ENCODE results near the gene KDM4B.

Gene KDM4B

DNA sequence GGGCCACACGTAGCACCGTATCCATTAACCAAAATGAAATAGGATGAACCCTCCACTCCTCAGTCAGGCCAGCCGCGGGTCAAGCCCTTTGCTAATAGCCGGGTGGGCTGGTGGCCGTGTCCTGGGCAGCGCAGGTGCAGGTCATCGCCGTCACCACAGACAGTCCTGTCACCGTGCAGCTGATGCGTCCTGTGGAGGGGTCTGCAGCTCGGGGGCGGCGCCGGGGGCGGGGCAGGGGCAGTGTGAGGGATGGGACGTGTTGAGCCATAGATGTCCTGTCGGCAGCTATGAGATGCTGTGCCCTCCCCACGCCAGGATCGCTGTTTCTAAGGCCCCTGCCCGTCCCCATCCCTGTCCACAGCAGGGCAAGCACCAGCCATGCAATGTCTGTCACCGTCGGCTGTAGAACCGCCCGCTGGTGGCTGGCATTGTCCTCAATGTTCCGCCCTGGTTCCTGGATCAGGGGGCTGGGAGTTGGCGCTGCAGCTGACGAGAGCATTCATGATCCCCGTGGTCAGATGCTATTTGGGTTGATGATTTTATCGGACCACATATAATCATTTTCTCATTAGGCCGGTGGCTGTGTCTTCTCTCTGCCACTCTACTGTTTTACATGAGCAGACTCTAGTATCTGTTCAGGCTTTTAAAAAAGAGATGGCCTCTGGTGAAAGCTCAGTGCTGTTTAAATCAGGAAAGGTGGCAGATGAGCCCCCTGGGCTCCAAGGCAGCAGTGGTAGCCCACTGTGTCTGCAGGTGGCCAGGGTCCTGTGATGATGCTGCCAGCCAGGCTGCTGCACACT is 126.1 kb downstream of the KDM4B start:
- Histone ChIP-seq H3K27ac (ENCODE audit: low read depth, low read length) (no peak overlapping the region), H3K9ac (ENCODE audit: low read length) (no peak overlapping the region), H3K4me1 (ENCODE audit: control insufficient read depth, insufficient read depth, low read length) (peaks cover 25% of the 10 kb centered on the region; the same call in 1 of the 2 replicates), H3K4me3 (ENCODE audit: low read depth, low read length) (no peak overlapping the region), H3K27me3 (ENCODE audit: control insufficient read depth, insufficient read depth, low read length) (no peaks in the 10 kb centered on the region), H3K36me3 (ENCODE audit: control insufficient read depth, insufficient read depth, low read length) (peaks cover 24% of the 10 kb centered on the region), H3K9me3 (ENCODE audit: control insufficient read depth, insufficient read depth, low read depth, low read length) (peaks cover 18% of the 10 kb centered on the region)

- H3K9me3 ChIP-seq (ENCODE audit: control insufficient read depth, insufficient read depth, low read depth, low read length), result peaks cover 23% of the 10 kb centered on the region
- no peak overlapping the region for H3K9ac ChIP-seq (ENCODE audit: low read length)
- H3K27ac ChIP-seq (ENCODE audit: low read depth, low read length), result no peak overlapping the region
- H3K27me3 ChIP-seq (ENCODE audit: control insufficient read depth, insufficient read depth, low read length), result no peaks in the 10 kb centered on the region
- H3K4me1 ChIP-seq (ENCODE audit: control insufficient read depth, insufficient read depth, low read length), result peaks cover 25% of the 10 kb centered on the region; the same call in 1 of the 2 replicates
- no peak overlapping the region for H3K4me3 ChIP-seq (ENCODE audit: low read depth, low read length)
- H3K36me3 ChIP-seq (ENCODE audit: control insufficient read depth, insufficient read depth, low read length), result peaks cover 27% of the 10 kb centered on the region
Observed at GRCh38 chr19:5095568-5095850, 126.6 kb downstream of the KDM4B start.

DNA sequence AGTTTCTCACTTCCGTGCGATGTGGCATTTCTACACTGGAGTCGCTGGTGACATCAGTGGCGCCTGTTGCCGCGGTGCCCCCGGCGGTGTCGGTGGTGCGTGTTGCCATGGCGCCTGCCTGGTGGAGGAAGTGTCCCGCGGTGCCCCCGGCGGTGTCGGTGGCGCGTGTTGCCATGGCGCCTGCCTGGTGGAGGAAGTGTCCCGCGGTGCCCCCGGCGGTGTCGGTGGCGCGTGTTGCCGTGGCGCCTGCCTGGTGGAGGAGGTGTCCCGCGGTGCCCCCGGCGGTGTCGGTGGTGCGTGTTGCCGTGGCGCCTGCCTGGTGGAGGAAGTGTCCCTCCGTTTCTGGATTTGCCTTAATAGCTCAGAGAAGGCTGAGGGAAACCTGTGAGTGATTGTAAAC is 127.6 kb downstream of the KDM4B start:
- Histone ChIP-seq H3K4me3 (ENCODE audit: low read depth, low read length) (no peak overlapping the region), H3K9me3 (ENCODE audit: control insufficient read depth, insufficient read depth, low read depth, low read length) (peaks cover 24% of the 10 kb centered on the region), H3K27ac (ENCODE audit: low read depth, low read length) (no peak overlapping the region), H3K27me3 (ENCODE audit: control insufficient read depth, insufficient read depth, low read length) (no peaks in the 10 kb centered on the region), H3K9ac (ENCODE audit: low read length) (no peak overlapping the region), H3K36me3 (ENCODE audit: control insufficient read depth, insufficient read depth, low read length) (peaks cover 27% of the 10 kb centered on the region), H3K4me1 (ENCODE audit: control insufficient read depth, insufficient read depth, low read length) (peaks cover 17% of the 10 kb centered on the region; the same call in 1 of the 2 replicates)

- Histone ChIP-seq H3K4me1 (ENCODE audit: control insufficient read depth, insufficient read depth, low read length) (peaks cover 10% of the 10 kb centered on the region; the same call in 1 of the 2 replicates), H3K27me3 (ENCODE audit: control insufficient read depth, insufficient read depth, low read length) (no peaks in the 10 kb centered on the region), H3K9me3 (ENCODE audit: control insufficient read depth, insufficient read depth, low read depth, low read length) (peaks cover 24% of the 10 kb centered on the region), H3K9ac (ENCODE audit: low read length) (no peak overlapping the region), H3K27ac (ENCODE audit: low read depth, low read length) (no peak overlapping the region), H3K4me3 (ENCODE audit: low read depth, low read length) (no peak overlapping the region), H3K36me3 (ENCODE audit: control insufficient read depth, insufficient read depth, low read length) (peaks cover 27% of the 10 kb centered on the region)
Observed at GRCh38 chr19:5097331-5097930, 128.5 kb downstream of the KDM4B start.

GRCh38 chr19:5097959-5098623 is 129.2 kb downstream of the KDM4B start:
- H3K4me3 ChIP-seq (ENCODE audit: low read depth, low read length), result no peak overlapping the region
- H3K9me3 ChIP-seq (ENCODE audit: control insufficient read depth, insufficient read depth, low read depth, low read length), result peaks cover 24% of the 10 kb centered on the region
- H3K27me3 ChIP-seq (ENCODE audit: control insufficient read depth, insufficient read depth, low read length), result no peaks in the 10 kb centered on the region
- peaks cover 24% of the 10 kb centered on the region for H3K36me3 ChIP-seq (ENCODE audit: control insufficient read depth, insufficient read depth, low read length)
- H3K9ac ChIP-seq (ENCODE audit: low read length), result no peak overlapping the region
- H3K27ac ChIP-seq (ENCODE audit: low read depth, low read length), result no peak overlapping the region
- H3K4me1 ChIP-seq (ENCODE audit: control insufficient read depth, insufficient read depth, low read length), result peaks cover 5% of the 10 kb centered on the region; the same call in 1 of the 2 replicates

DNA sequence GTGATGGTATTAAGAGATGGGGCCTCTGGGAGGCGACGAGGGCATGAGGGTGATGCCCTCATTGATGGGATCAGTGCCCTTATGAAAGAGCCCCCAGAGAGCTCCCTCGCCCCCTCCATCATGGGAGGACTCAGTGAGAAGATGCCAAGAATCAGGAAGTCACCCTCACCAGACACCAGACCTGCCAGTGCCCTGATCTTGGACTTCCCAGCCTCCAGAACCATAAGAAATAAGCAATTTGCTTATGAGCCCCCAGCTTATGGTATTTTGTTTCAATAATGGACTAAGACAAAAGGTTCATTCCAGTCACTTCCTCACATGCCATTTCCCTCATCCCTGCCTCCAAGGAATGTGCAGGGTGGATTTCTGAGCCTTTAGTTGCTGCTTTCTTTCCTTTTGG is 129.7 kb downstream of the KDM4B start:
- H3K27ac ChIP-seq (ENCODE audit: low read depth, low read length), result no peak overlapping the region
- H3K9me3 ChIP-seq (ENCODE audit: control insufficient read depth, insufficient read depth, low read depth, low read length), result peaks cover 24% of the 10 kb centered on the region
- no peaks in the 10 kb centered on the region for H3K27me3 ChIP-seq (ENCODE audit: control insufficient read depth, insufficient read depth, low read length)
- H3K4me1 ChIP-seq (ENCODE audit: control insufficient read depth, insufficient read depth, low read length), result no peaks in the 10 kb centered on the region; the same call in 1 of the 2 replicates
- H3K9ac ChIP-seq (ENCODE audit: low read length), result no peak overlapping the region
- H3K4me3 ChIP-seq (ENCODE audit: low read depth, low read length), result no peak overlapping the region
- H3K36me3 ChIP-seq (ENCODE audit: control insufficient read depth, insufficient read depth, low read length), result peaks cover 24% of the 10 kb centered on the region

GRCh38 chr19:5099701-5100221 is 130.8 kb downstream of the KDM4B start:
- no peak overlapping the region for H3K9ac ChIP-seq (ENCODE audit: low read length)
- no peaks in the 10 kb centered on the region for H3K27me3 ChIP-seq (ENCODE audit: control insufficient read depth, insufficient read depth, low read length)
- no peak overlapping the region for H3K4me3 ChIP-seq (ENCODE audit: low read depth, low read length)
- H3K36me3 ChIP-seq (ENCODE audit: control insufficient read depth, insufficient read depth, low read length), result peaks cover 24% of the 10 kb centered on the region
- no peak overlapping the region for H3K27ac ChIP-seq (ENCODE audit: low read depth, low read length)
- peaks cover 24% of the 10 kb centered on the region for H3K9me3 ChIP-seq (ENCODE audit: control insufficient read depth, insufficient read depth, low read depth, low read length)
- no peaks in the 10 kb centered on the region for H3K4me1 ChIP-seq (ENCODE audit: control insufficient read depth, insufficient read depth, low read length)

- Histone ChIP-seq H3K4me3 (ENCODE audit: low read depth, low read length) (no peak overlapping the region), H3K27ac (ENCODE audit: low read depth, low read length) (no peak overlapping the region), H3K4me1 (ENCODE audit: control insufficient read depth, insufficient read depth, low read length) (no peaks in the 10 kb centered on the region), H3K36me3 (ENCODE audit: control insufficient read depth, insufficient read depth, low read length) (peaks cover 26% of the 10 kb centered on the region), H3K27me3 (ENCODE audit: control insufficient read depth, insufficient read depth, low read length) (no peaks in the 10 kb centered on the region), H3K9me3 (ENCODE audit: control insufficient read depth, insufficient read depth, low read depth, low read length) (peaks cover 24% of the 10 kb centered on the region), H3K9ac (ENCODE audit: low read length) (no peak overlapping the region)
Observed at GRCh38 chr19:5101871-5102270, 133.0 kb downstream of the KDM4B start.

- Histone ChIP-seq H3K27me3 (ENCODE audit: control insufficient read depth, insufficient read depth, low read length) (no peaks in the 10 kb centered on the region), H3K9ac (ENCODE audit: low read length) (no peak overlapping the region), H3K27ac (ENCODE audit: low read depth, low read length) (no peak overlapping the region), H3K9me3 (ENCODE audit: control insufficient read depth, insufficient read depth, low read depth, low read length) (peaks cover 24% of the 10 kb centered on the region), H3K36me3 (ENCODE audit: control insufficient read depth, insufficient read depth, low read length) (peaks cover 23% of the 10 kb centered on the region), H3K4me1 (ENCODE audit: control insufficient read depth, insufficient read depth, low read length) (no peaks in the 10 kb centered on the region), H3K4me3 (ENCODE audit: low read depth, low read length) (no peak overlapping the region)
Observed at GRCh38 chr19:5102520-5102919, 133.6 kb downstream of the KDM4B start.

- Histone ChIP-seq H3K4me3 (ENCODE audit: low read depth, low read length) (no peak overlapping the region), H3K4me1 (ENCODE audit: control insufficient read depth, insufficient read depth, low read length) (no peaks in the 10 kb centered on the region; the same call in 1 of the 2 replicates), H3K9me3 (ENCODE audit: control insufficient read depth, insufficient read depth, low read depth, low read length) (peaks cover 24% of the 10 kb centered on the region), H3K36me3 (ENCODE audit: control insufficient read depth, insufficient read depth, low read length) (peaks cover 23% of the 10 kb centered on the region), H3K27me3 (ENCODE audit: control insufficient read depth, insufficient read depth, low read length) (no peaks in the 10 kb centered on the region), H3K27ac (ENCODE audit: low read depth, low read length) (no peak overlapping the region), H3K9ac (ENCODE audit: low read length) (no peak overlapping the region)
Observed at GRCh38 chr19:5103061-5103701, 134.3 kb downstream of the KDM4B start.
